Epithelial cell of esophagus (primary cell): ENCODE results near the gene MYH7.

ENCODE experiments used
- DNase-seq: peaks from one replicate; pipeline ENCODE4 v3.0.0; 2010; ENCODE audit warnings: low read depth
- H3K4me3 ChIP-seq: 2 replicates; pipeline ENCODE4 v1.5.1; 2011; ENCODE audit warnings: mild to moderate bottlenecking, low read length, control low read depth
- TF ChIP-seq, protein P1 (sequence below): IDR thresholded peaks from 2 replicates; pipeline ENCODE4 v1.5.1; 2011; ENCODE audit warnings: low read depth, mild to moderate bottlenecking, low read length, control low read depth, inconsistent platforms; ENCODE audit not compliant: insufficient read depth; ENCODE audit errors: missing control alignments

The MYH7 gene

DNA sequence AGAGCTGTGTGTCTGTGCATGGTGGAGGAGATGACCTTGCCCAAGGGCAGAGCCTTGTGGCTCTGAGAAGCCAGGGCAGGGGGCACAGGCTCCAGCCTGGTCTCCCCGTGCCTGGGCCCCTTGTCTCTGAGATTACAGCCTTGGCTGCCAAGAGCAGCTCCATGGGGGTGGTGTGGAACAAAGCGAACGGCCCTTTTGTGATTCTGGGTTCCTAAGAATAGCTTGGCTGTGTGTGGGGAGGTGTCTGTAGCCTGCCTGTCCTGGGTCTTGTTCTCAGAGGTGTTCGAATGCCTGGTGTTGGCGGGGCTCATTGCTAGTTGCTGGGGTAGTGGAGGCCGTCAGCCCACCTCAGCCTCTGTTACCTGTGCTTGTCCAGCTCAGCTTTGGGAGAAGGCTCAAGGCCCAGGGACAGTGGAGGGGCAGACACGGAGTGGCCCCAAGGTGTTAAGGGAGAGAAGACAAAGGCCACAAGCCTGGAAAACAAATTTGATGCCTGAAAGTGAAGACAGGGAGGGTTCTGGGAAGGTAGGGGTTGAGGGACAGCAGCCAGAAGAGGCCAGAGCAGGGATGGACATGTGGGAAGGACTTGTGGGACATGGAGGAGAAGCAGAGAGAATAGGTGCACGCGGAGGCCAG, 7.4 kb upstream of the MYH7 start:
- TF ChIP-seq, protein P1, sequence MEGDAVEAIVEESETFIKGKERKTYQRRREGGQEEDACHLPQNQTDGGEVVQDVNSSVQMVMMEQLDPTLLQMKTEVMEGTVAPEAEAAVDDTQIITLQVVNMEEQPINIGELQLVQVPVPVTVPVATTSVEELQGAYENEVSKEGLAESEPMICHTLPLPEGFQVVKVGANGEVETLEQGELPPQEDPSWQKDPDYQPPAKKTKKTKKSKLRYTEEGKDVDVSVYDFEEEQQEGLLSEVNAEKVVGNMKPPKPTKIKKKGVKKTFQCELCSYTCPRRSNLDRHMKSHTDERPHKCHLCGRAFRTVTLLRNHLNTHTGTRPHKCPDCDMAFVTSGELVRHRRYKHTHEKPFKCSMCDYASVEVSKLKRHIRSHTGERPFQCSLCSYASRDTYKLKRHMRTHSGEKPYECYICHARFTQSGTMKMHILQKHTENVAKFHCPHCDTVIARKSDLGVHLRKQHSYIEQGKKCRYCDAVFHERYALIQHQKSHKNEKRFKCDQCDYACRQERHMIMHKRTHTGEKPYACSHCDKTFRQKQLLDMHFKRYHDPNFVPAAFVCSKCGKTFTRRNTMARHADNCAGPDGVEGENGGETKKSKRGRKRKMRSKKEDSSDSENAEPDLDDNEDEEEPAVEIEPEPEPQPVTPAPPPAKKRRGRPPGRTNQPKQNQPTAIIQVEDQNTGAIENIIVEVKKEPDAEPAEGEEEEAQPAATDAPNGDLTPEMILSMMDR: no peak
- H3K4me3 ChIP-seq: no peak overlapping the region
- no peak for DNase-seq

DNA sequence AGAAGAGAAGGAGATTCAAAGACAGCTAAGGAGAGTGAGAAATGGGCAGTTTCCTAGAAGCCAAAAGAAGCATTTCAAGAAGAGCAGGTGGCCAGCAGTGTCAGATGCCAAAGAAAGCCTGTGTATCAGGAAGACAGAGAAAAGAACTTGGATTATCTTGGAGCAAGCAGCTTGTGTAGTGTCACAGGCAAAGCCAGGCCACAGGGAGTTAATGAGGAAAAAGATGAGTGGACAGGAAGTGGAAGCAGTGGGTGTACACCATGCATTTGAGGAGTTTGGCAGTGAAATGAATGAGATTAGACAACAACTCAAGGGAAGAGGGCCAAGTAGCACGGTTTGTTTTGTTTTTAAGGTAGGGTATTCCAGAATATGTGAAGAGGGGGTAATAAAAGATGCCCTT, 5.6 kb upstream of the MYH7 start:
- H3K4me3 ChIP-seq: no peak overlapping the region
- TF ChIP-seq, protein P1: no peak
- DNase-seq: no peak

DNA sequence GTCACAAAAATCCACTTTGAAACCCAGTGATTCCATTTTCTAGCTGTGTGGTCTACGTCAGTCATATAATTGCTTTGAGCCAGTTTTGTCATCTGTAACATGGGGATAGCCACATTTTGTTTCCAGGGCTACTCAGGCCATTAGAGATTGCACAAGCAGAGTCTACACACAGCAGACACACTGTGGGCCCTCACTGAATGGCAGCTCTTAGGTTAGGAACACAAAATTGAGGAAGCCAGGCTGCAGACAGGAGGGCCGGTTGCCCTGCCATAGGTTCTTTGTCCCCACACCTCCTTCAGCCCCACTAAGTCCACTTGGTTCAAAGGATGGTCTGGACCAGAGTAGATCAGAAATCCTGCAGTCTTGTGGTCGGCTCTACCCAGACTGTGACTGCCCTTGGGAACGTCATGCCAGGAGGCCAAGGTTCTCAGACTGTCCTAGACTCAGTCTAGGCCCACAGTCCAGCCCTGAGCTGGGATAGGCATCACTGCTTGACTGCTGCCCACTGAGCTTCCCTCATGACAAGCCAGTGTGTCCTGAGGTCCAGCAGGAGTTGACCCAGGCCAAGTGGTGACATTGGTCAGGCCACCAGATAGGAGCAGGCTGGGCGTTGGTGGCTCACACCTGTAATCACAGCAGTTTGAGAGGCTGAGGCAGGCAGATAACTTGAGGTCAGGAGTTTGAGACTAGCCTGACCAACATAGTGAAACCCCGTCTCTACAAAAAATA, 3.8 kb upstream of the MYH7 start:
- TF ChIP-seq, protein P1: no peak
- no peak for DNase-seq
- H3K4me3 ChIP-seq: no peak overlapping the region

DNA sequence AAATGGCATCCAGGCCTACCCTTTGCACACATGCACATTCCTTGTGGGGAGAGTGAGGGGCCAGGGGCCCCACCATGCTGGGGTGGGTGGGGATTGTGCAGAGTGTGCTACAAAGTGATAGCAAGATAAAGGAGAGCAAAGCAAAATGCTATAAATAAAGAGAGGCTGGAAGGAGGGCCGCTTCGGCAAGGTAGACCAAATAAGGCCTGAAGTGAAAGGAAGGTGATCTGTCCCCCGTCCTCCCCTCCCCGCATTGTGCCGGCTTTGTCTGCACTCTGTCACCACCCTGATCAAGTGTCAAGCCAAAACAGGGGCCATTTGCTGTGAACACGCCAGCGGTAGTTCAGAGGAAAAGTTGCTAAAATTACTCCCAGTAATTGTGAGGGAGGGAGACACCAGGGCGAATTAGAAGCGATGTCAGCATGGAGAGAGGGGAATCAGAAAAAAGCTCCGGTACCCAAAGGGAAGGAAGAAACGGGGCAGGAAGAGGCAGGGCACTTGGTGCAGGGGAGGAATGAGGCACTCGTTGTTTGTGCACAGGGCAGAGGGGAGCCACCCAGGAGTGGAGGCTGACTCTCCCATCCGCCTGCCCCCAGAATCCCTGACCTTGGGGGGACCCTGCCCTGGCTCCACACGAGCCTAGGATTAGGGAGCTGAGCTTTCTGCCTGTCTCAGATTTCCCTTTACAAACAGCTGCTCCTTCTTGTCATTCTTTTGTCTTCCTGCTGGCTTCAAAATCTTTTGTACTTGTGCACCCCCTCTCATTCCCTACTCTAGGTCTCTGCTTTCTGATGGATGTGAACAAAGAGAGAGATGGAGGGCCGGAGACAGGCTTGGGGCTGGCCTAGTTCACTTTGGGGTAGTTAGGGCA, 2.9 kb upstream of the MYH7 start:
- DNase-seq: no peak
- H3K4me3 ChIP-seq: no peak overlapping the region

DNA sequence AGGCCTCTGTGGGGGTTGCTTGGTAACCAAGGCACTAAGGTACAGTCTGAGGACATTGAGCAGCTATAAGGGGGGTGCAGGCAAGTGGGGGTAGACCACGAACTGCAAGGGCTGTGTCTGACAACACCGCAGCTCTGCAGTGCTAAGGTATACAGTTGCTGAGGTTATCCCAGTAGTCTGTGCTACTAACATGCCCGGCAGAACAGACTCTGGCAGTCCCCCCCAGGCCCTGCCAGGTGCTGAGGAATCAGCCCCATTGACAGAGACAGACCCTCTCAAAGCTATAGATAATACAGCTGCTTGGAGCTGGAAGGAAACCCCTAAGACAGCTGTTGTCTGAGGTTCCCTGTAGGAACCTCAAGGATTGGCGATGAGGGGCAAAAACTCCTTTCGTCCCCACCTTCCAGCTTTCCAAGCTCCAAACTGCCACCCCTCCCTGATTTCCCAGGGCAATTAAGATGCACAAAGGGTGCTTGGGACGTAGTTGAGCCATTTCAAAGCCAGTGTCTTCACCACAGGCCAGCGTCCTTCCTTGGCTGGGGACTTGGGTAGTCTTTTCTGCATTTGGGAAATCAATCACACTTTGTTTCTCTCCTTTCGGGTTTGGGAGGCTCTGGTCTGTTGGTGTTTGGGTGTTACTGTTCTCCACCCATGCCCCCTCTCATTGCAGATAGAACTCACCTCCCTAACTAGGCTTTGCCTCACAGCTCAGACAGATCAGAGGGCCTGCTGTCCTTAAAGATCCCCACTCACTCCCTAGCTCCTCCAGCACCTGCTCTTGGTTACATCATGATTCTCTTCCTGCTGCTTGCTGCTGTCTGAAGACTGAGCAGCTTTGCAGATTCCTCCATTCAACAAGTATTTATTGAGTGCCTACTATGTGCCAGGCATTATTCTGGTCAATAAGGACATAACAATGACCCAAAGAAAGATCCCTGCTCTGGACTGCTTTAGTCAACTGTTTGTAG, 2.0 kb upstream of the MYH7 start:
- no peak for DNase-seq
- TF ChIP-seq, protein P1: no peak
- no peak overlapping the region for H3K4me3 ChIP-seq

More for the DNA sequence above, 2.9 kb upstream of the MYH7 start:
- TF ChIP-seq, protein P1: no peak

DNA sequence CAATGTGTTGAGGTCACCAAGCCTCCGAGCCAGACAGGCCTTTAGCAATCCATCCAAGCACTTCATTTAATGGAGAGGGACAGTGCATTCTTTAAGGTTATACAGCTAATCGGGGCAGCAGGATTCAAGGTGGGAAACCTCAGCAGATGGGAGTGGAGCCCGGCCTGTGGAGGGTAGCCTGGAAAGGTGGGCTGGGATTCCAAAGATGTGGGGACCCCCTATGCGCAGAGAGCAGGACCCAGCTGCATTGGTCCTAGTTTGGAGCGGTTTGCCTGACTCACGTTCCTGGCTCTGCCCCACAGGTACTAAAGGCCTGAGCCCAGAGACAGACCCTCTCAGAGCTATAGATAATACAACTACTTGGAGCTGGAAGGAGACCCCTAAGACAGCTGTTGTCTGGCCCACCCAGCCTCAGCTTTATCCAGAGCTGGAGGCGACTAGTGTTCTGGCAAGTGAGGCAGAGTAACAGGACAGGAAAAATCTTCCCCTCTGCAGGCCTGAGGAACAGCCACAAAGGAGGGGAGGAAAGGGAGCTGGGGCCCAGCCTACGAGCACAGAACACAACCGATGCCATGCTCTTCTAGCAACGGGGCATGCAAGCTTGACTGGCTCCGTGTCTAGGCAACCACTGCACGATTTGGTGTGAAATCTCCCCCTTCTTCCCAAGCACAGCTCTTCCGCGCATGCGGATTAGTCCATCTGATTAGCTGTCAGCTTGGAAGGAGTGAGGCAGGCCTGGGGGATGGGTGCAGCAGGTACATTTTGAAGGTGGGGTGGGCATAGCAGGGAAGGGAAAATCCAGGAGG, 1.1 kb upstream of the MYH7 start:
- TF ChIP-seq, protein P1: no peak
- H3K4me3 ChIP-seq: no peak overlapping the region
- no peak for DNase-seq
